Measurements from ENCODE around the gene MBP.
"Not testable (repeated sequence)": the region's sequence is repeated elsewhere in the genome, so short reads cannot be mapped to it uniquely, and the experiment has no call there.

Gene MBP

GRCh38 chr18:77025831-77026363 lies 106.7 kb downstream of the MBP start:
- Mint-ChIP-seq H3K4me3 (no peak overlapping the region), H3K27ac (no peak overlapping the region), H3K36me3 (ENCODE audit: low read depth) (peaks cover 7% of the 10 kb centered on the region), H3K9me3 (peaks cover 8% of the 10 kb centered on the region), H3K4me1 (peaks cover 17% of the 10 kb centered on the region), H3K27me3 (ENCODE audit: low read depth) (peaks cover 4% of the 10 kb centered on the region)
- TF ChIP-seq CTCF (IDR thresholded peaks at IDR 0.05; ENCODE audit: unreplicated experiment in 3 of 3): no peak

- Mint-ChIP-seq H3K27me3 (ENCODE audit: low read depth) (peaks cover 4% of the 10 kb centered on the region), H3K4me3 (no peak overlapping the region), H3K27ac (no peak overlapping the region), H3K9me3 (peaks cover 8% of the 10 kb centered on the region), H3K36me3 (ENCODE audit: low read depth) (peaks cover 7% of the 10 kb centered on the region), H3K4me1 (peaks cover 17% of the 10 kb centered on the region)
- no peak for TF ChIP-seq CTCF (IDR thresholded peaks at IDR 0.05; ENCODE audit: unreplicated experiment in 3 of 3)
Measured at GRCh38 chr18:77025123-77025522, 107.5 kb downstream of the MBP start.

GRCh38 chr18:77024476-77024875 lies 108.1 kb downstream of the MBP start:
- no peak for TF ChIP-seq CTCF (IDR thresholded peaks at IDR 0.05; ENCODE audit: unreplicated experiment in 3 of 3)
- Mint-ChIP-seq H3K27me3 (ENCODE audit: low read depth) (peaks cover 6% of the 10 kb centered on the region), H3K27ac (no peak overlapping the region), H3K36me3 (ENCODE audit: low read depth) (peaks cover 3% of the 10 kb centered on the region), H3K9me3 (peaks cover 4% of the 10 kb centered on the region), H3K4me1 (peaks cover 17% of the 10 kb centered on the region), H3K4me3 (no peak overlapping the region)

GRCh38 chr18:77023102-77023782 lies 109.3 kb downstream of the MBP start:
- Mint-ChIP-seq H3K27ac (peak overlapping the region in 1 of 3 experiments; percentile 39), H3K4me1 (peaks cover 17% of the 10 kb centered on the region), H3K36me3 (ENCODE audit: low read depth) (peaks cover 8% of the 10 kb centered on the region), H3K27me3 (ENCODE audit: low read depth) (peaks cover 10% of the 10 kb centered on the region), H3K4me3 (no peak overlapping the region), H3K9me3 (peaks cover 3% of the 10 kb centered on the region)
- TF ChIP-seq CTCF (IDR thresholded peaks at IDR 0.05; ENCODE audit: unreplicated experiment in 3 of 3): no peak

- TF ChIP-seq CTCF (IDR thresholded peaks at IDR 0.05; ENCODE audit: unreplicated experiment in 3 of 3): no peak
- H3K27ac Mint-ChIP-seq: peak overlapping the region in 1 of 3 experiments; percentile 39
- H3K9me3 Mint-ChIP-seq: peaks cover 3% of the 10 kb centered on the region
- H3K4me3 Mint-ChIP-seq: no peak overlapping the region
- peaks cover 10% of the 10 kb centered on the region for H3K27me3 Mint-ChIP-seq (ENCODE audit: low read depth)
- peaks cover 17% of the 10 kb centered on the region for H3K4me1 Mint-ChIP-seq
- peaks cover 8% of the 10 kb centered on the region for H3K36me3 Mint-ChIP-seq (ENCODE audit: low read depth)
Measured at GRCh38 chr18:77022556-77022955, 110.0 kb downstream of the MBP start.

- peaks cover 10% of the 10 kb centered on the region for H3K27me3 Mint-ChIP-seq (ENCODE audit: low read depth)
- TF ChIP-seq CTCF (IDR thresholded peaks at IDR 0.05; ENCODE audit: unreplicated experiment in 3 of 3): no peak
- H3K4me1 Mint-ChIP-seq: peaks cover 17% of the 10 kb centered on the region
- H3K36me3 Mint-ChIP-seq (ENCODE audit: low read depth): peaks cover 6% of the 10 kb centered on the region
- H3K4me3 Mint-ChIP-seq: no peak overlapping the region
- H3K9me3 Mint-ChIP-seq: no peaks in the 10 kb centered on the region
- H3K27ac Mint-ChIP-seq: no peak overlapping the region
Measured at GRCh38 chr18:77022116-77022515, 110.5 kb downstream of the MBP start.

- Mint-ChIP-seq H3K27me3 (ENCODE audit: low read depth) (peaks cover 10% of the 10 kb centered on the region), H3K4me1 (peaks cover 17% of the 10 kb centered on the region)
- H3K36me3 Mint-ChIP-seq (ENCODE audit: low read depth); H3K9me3 Mint-ChIP-seq; H3K4me3 Mint-ChIP-seq; H3K27ac Mint-ChIP-seq: not testable (repeated sequence)
Measured at GRCh38 chr18:77021478-77021877, 111.1 kb downstream of the MBP start.

All from nephron (organoid).